ELF-1 (cell line): Measurements from ENCODE around the gene RERE.
"Not testable (repeated sequence)": the region's sequence is repeated elsewhere in the genome, so short reads cannot be mapped to it uniquely, and the experiment has no call there.

Experiments used
- DNase-seq: peaks from one replicate; pipeline ENCODE4 v3.0.0-alpha.2; 2016; ENCODE audit warnings: low read depth, low spot score

Gene RERE

GRCh38 chr1:8456991-8457390, 360.4 kb downstream of the RERE start:
- DNase-seq, result no peak

- no peak for DNase-seq
Measured at GRCh38 chr1:8456308-8456912, 361.0 kb downstream of the RERE start.

DNA sequence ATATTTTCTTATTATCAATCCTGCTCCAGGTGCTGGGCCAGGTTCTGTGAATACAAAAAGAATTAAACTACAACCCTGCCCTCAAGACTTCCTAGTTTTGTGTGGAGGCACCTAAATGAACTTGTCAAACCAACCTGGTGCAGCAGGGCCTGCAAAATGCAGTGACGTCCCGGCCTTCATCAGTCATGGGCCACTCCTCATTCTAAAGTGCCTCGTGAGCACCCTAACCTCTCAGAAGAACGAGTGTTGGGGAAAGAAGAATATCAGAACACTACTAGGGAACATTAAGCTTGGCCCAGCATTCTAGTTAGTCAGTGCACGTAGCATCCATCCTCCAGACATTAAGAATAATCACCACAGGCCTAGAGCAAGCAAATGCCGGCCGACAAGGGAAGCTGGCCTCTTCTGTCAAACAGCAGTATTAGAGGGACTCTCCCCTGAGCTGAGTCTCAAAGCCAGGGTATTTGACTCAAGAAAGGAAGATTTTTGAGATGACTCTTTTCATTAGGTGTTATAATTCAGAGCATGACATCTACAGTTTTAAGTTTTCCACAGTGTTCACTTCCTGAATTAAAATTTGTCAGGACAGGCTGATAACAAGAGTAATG, 361.6 kb downstream of the RERE start:
- DNase-seq, result no peak

DNA sequence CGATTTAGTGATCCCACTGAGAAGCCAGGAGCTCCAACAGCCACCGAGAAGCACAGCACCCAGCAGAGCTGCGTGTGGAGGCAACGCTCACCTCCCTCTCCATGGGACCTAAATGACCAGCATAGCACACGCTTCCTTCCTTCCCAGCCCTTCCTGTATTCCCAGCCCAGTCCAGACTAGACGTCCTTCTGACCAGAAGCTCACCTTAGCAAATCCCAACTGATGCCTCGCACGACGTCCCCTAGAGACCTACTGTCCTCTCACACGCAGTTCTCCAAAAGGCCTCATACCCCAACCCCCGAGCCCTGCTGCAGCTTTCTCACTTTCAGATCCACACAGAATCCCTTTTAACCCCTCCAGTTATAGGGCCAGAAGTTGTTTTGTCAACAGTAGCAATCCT, 367.1 kb downstream of the RERE start:
- DNase-seq, result no peak

GRCh38 chr1:8448911-8449661, 368.4 kb downstream of the RERE start:
- DNase-seq, result no peak

DNA sequence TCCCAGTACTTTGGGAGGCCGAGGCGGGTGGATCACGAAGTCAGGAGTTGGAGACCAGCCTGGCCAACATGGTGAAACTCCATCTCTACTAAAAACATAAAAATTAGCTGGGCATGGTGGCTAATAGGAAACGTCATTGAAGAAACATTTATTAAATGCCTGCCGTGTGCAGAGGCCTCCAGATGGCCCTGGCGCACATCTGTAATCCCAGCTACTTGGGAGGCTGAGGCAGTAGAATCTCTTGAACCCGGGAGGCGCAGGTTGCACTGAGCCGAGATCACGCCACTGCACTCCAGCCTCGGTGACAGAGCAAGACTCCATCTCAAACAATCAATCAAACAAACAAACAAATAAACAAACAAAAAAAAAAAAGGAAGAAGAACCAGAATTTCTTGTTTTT, 368.9 kb downstream of the RERE start:
- not testable (repeated sequence) for DNase-seq

DNA sequence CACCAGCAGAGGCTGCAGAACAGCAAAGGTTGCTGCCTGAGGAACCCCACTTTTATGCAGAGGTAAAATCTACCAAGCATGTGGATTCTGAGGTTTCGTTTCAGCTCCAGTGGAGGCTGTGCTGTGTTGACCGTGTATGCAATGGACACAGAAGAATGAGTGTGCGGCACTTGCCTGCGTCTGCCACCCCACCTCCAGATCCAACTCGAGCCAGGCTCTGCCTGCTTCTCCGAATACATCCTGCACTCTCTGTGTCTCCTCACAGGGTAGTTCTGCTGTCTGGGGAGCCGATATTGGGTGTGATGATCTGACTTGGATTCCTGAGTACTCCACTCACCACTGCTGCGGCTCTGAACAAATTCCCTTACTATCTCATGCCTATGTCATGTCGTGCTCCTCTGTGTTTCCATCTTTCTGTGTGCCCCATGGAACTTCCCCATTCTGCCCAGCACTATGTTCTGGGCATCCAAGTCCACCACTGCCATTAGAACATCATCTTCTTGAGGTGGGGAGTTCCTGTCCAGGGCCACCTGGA, 369.8 kb downstream of the RERE start:
- no peak for DNase-seq

DNA sequence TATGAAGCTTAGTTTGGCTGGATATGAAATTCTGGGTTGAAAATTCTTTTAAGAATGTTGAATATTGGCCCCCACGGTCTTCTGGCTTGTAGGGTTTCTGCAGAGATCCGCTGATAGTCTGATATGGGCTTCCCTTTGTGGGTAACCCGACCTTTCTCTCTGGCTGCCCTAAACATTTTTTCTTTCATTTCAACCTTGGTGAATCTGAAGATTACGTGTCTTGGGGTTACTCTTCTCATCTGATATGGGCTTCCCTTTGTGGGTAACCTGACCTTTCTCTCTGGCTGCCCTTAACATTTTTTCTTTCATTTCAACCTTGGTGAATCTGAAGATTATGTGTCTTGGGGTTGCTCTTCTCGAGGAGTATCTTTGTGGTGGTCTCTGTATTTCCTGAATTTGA, 371.3 kb downstream of the RERE start:
- DNase-seq, result not testable (repeated sequence)

DNA sequence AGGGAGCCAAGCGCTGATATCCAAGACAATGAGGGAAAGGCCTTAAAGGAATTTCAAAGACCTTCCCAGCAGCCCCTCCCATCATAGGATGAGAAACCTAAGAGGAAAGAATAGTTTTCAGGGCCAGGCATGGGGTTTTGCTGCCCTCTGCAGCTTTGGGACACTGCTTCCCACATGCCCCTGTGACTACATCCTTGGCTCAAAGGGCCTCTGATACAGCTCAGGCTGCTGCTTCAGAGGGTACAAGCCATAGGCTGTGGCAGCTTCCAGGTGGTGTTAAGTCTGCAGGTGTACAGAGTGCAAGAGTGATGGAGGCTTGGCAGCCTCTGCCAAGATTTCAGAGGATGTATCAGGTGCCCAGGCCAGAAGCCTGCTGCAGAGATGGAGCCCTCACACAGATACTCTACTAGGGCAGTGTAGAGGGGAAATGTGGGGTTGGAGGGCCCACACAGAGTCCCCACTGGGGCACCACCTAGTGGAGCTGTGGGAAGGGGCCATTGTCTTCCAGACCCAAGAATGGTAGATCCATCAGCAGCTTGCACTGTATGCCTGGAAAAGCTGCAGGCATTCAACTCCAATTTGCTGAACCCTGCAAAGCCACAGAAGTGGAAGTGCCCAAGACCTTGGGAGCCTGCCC, 373.8 kb downstream of the RERE start:
- DNase-seq, result peak; percentile 87

DNA sequence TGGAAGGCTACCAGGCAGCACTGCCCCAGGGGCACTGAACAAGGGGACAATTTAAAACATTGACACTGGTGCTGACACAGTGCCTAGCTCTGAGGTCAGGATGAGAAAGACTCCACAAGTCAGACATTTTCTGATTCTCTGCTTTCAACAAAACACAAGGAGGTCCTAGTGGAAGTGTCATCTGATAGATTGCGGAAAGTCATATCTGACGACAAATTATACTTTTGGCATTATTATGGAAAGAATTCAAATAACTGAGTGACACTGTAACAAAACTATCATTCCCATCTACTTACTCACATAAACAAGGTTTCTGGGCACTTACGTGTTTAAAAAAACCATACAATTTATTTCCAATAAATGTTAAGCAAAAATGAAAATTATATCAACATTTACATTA, 376.0 kb downstream of the RERE start:
- DNase-seq, result no peak

DNA sequence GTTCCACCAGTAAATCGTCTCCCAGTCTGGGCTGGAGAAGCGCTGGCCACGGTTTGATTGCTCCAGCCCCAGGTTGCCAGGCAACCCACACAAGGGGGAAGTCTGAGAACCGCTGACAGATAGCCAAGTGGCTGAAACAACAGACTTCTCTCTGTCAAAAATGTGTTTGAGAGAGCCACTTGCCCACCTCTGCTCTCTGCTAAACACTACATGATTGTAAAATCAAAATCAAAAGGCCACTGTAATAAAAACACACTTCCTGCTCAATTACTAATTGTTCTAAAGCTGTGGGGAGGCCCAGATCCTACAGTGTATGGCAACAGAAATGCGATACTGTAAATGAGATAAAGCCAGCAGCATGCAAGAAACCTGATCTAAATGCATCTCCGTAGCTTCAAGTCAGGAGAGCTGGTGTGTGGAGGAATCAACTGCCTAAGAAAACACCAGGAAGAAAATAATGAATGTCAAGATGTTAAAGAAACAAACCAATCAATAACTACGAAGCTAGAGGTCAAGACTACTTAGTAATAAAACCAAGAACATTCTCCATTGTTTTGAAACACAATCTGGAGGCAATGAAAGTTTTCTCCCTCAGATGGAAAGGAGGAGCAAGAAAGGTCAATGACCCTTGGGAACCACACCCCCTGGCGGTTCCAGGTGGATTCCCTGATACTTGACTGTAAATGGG, 378.3 kb downstream of the RERE start:
- DNase-seq, result peak; percentile 76

DNA sequence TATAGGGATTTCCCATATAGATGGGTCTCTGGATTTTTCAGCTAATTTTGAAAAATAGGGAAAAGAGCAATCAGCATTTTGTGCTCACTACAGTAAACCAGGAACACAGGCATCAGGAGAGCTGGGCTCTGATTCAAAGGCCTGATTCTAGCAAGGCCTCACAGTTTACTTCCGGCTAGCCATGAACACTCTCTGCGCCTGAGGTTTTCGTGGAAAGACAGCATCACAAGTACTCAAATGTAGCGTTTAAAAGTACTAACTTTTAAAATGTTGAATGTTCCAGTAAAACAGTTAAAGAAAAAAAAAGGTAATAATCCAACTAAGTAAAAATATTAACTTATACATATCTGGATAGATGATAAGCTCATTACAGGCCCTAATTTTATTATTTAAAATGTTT, 379.0 kb downstream of the RERE start:
- no peak for DNase-seq

GRCh38 chr1:8437347-8437746, 380.1 kb downstream of the RERE start:
- DNase-seq, result no peak

- DNase-seq, result no peak
Measured at GRCh38 chr1:8435569-8436071, 381.8 kb downstream of the RERE start.

GRCh38 chr1:8434101-8434500, 383.3 kb downstream of the RERE start:
- no peak for DNase-seq

DNA sequence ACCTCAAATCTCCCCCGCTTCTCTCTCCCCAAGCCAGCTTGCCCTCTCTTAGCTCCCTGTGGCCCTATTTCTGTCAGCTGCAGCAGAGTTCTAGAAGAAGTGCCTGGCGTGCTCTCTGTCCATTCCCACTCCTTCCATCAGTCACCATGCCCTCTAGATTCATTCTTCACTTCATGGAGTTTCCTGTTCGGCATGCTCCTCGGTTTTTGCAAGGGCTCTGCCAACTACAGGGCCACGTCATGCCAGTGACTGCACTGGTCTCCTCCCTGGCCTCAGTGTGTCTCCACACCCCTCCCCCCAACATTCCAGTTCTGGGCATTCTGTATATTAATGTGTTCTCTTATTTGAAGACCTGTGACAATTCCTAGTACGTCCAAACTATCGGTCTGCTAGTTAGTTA, 385.7 kb downstream of the RERE start:
- DNase-seq, result no peak

GRCh38 chr1:8431019-8431418, 386.4 kb downstream of the RERE start:
- DNase-seq, result no peak

GRCh38 chr1:8430476-8430875, 387.0 kb downstream of the RERE start:
- DNase-seq, result no peak

DNA sequence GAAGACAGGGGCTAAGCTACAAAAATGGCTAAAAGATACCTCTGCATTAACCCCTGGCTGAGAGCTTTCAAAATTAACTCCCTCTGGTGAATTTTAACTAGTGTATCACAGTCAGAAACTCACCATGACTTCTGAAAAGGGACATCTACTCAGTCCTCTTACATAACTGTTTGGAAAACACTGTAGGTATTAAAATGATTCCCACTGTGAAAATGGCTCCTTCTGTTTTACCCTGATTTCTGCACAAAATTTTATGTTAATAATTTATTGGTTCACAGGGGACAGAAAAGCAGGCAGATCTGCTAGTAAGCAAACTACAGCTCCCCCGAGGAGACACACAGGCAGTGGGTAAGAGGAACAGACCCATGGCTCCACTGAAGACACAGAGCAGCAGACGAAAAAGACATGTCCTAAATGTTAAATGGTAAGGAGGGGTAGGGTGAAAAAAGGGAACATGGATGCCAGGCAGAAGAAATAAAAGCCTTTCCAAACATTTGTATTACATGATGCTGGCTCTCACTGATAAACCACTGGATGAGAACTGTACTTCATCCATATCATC, 387.8 kb downstream of the RERE start:
- DNase-seq, result no peak

DNA sequence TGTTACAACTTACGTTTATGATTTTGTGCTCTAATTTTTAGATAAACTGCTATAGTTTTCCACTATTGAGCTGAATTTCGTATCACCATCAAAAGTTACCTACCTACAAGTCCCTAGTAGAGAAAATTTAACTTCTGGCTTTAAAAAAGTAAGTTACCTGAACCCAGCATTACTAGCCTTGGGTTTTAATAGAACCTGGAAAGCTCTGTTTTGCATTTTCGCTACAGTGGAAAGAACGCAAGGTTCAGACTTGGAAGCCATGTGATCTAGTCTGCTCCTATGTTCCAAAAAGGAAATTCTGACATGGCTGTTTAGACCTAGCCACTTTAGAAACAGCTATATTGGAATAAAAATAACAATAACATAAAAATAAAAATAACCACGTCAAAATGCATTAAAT, 389.0 kb downstream of the RERE start:
- no peak for DNase-seq

- DNase-seq, result no peak
Measured at GRCh38 chr1:8427986-8428385, 389.5 kb downstream of the RERE start.
